Adrenal gland (tissue), 12 donors: ENCODE measurements around the gene FAM227B. TPM values are rescaled to one million over a fixed set of nuclear protein-coding genes. Genes with fewer than 3 reads are reported as not detected.
"Not testable (repeated sequence)": the region's sequence is repeated elsewhere in the genome, so short reads cannot be mapped to it uniquely, and the experiment has no call there.

Source experiments
- DNase-seq, 7 donors: peaks; one replicate each; pipeline ENCODE4 v3.0.0-alpha.2; 2019 to 2020
- H3K27ac ChIP-seq, 5 donors: fragments of 200-600 bp; sonication (generic) in 4 of 5; 1 replicate in 3 of 5; 2 replicates in 2 of 5; pipeline versions ENCODE4 v1.5.1 to v1.8.0; 2016 to 2020; ENCODE audit warnings: mild to moderate bottlenecking in 1 of 5
- H3K27me3 ChIP-seq: fragments of 200-600 bp; 2 replicates; pipeline ENCODE4 v1.8.0; 2021
- H3K36me3 ChIP-seq, 2 donors: fragments of 200-600 bp; replicated peaks in 1 of 2; 1 replicate in 1 of 2; 2 replicates in 1 of 2; pipeline versions ENCODE4 v1.5.1 to v1.8.0; 2018 to 2022
- H3K4me1 ChIP-seq, 2 donors: fragments of 200-600 bp; replicated peaks in 1 of 2; 1 replicate in 1 of 2; 2 replicates in 1 of 2; pipeline versions ENCODE4 v1.5.1 to v1.8.0; 2018 to 2021
- H3K4me3 ChIP-seq, 4 donors: fragments of 200-600 bp; sonication (generic) in 3 of 4; one replicate each; pipeline ENCODE4 v1.5.1; 2016 to 2018
- H3K9me3 ChIP-seq, 3 donors: fragments of 200-600 bp; sonication (generic) in 1 of 3; replicated peaks in 1 of 3; 1 replicate in 2 of 3; 2 replicates in 1 of 3; pipeline versions ENCODE4 v1.5.1 to v1.8.0; 2016 to 2021
- CTCF ChIP-seq, 6 experiments: fragments of 450-650 bp in 4 of 6; fragments of 200-600 bp in 2 of 6; sonication (generic) in 1 of 6; IDR thresholded peaks; 1 replicate in 5 of 6; 2 replicates in 1 of 6; pipeline versions ENCODE4 v1.5.1 to v1.8.0; 2016 to 2021; ENCODE audit warnings: antibody characterized with exemption in 6 of 6, mild to moderate bottlenecking in 2 of 6, moderate library complexity in 1 of 6
- POLR2A ChIP-seq, 2 donors: fragments of 450-650 bp; IDR thresholded peaks; one replicate each; pipeline ENCODE4 v1.6.1; 2017; ENCODE audit warnings: antibody characterized with exemption in 2 of 2, mild to moderate bottlenecking in 2 of 2, moderate library complexity in 1 of 2
- WGBS, 4 donors: extraction: QIAGEN DNeasy Blood & Tissue Kit in 2 of 4; methylation state at CpG; one replicate each; pipeline versions ENCODE4 v1.1.5 to v1.1.7; 2013 to 2017; 5-methylcytosine and 5-hydroxymethylcytosine counted together
- intact Hi-C, 2 donors: fragments of 100-400 bp; cut with DNase I; formaldehyde crosslinking; loops; one replicate each; pipeline versions ENCODE4 v1.14.1 to v1.15.0; 2022 to 2023
- polyA plus RNA-seq, 3 donors: library from polyadenylated mRNA; stranded (reverse); fragments of 200-250 nt in 2 of 3; fragments of 350-450 nt in 1 of 3; fragmentation: Illumina TruSeq in 1 of 3; extraction: RNeasy Lipid Tissue Mini Kit (QIAGEN cat#74804) in 1 of 3; gene quantifications; one replicate each; pipeline ENCODE4 v1.2.3, GENCODE V29; 2013 to 2014
- total RNA-seq, 9 donors: library from RNA; depleted of rRNA in 4 of 9; stranded (reverse); fragments of >200 nt in 4 of 9; fragments of 120-200 nt in 1 of 9; fragmentation: NEBNext Ultra II Directional in 1 of 9; extraction: Animal tissue kit (Norgen Biotek cat#: 25700) in 1 of 9; gene quantifications; one replicate each; pipeline versions ENCODE4 v1.1.0 to v1.2.4, GENCODE V29; 2013 to 2023
- donor health status: healthy with polysubstance abuse.
- donor health status: Bipolar disorder and iron deficiency.
- donor health status: DM: yes; HTN: yes; CAD: no.
- donor health status: DM: no; HTN: no; CAD: no.
- donor health status: DM: no; HTN: no; CAD: no.
- donor health status: DM: yes; HTN: yes; CAD: no.

FAM227B gene
- total and polyA plus RNA-seq, 12 donors: 1.4 to 20.4 (median 8.4) TPM

- Histone ChIP-seq H3K4me1 (no peaks in the 10 kb centered on the region), H3K27me3 (no peaks in the 10 kb centered on the region), H3K9me3 (no peaks in the 10 kb centered on the region), H3K36me3 (no peaks in the 10 kb centered on the region), H3K27ac (no peak overlapping the region), H3K4me3 (no peak overlapping the region)
- DNase-seq: no peak
- TF ChIP-seq POLR2A (IDR thresholded peaks at IDR 0.05): no peak
- TF ChIP-seq CTCF (IDR thresholded peaks at IDR 0.05): no peak
- 63 to 79% (median 66%) methylated on average over 1 of the region's 1 CpG for WGBS, 4 donors
- intact Hi-C loops: no loop called here
Observed at GRCh38 chr15:49473031-49473430, 147.6 kb downstream of the FAM227B start.

GRCh38 chr15:49472338-49472737 lies 148.3 kb downstream of the FAM227B start:
- no peaks in the 10 kb centered on the region for H3K9me3 ChIP-seq
- 86 to 92% (median 91%) methylated on average over 2 of the region's 2 CpGs for WGBS, 4 donors
- H3K4me1 ChIP-seq: no peaks in the 10 kb centered on the region
- intact Hi-C loops: no loop called here
- TF ChIP-seq POLR2A (IDR thresholded peaks at IDR 0.05) (no peak), CTCF (IDR thresholded peaks at IDR 0.05) (no peak)
- no peaks in the 10 kb centered on the region for H3K27me3 ChIP-seq
- no peaks in the 10 kb centered on the region for H3K36me3 ChIP-seq
- no peak overlapping the region for H3K27ac ChIP-seq
- no peak overlapping the region for H3K4me3 ChIP-seq
- DNase-seq: no peak

GRCh38 chr15:49471733-49472132 lies 148.9 kb downstream of the FAM227B start:
- Histone ChIP-seq H3K9me3 (no peaks in the 10 kb centered on the region), H3K27ac (no peak overlapping the region), H3K27me3 (no peaks in the 10 kb centered on the region), H3K36me3 (no peaks in the 10 kb centered on the region), H3K4me3 (no peak overlapping the region), H3K4me1 (no peaks in the 10 kb centered on the region)
- intact Hi-C loops: no loop called here
- DNase-seq: no peak
- TF ChIP-seq POLR2A (IDR thresholded peaks at IDR 0.05) (no peak), CTCF (IDR thresholded peaks at IDR 0.05) (no peak)
- WGBS, 4 donors: 56 to 66% (median 62%) methylated on average over 4 of the region's 4 CpGs

- H3K36me3 ChIP-seq, H3K4me3 ChIP-seq, H3K9me3 ChIP-seq, intact Hi-C loops, H3K27ac ChIP-seq, H3K4me1 ChIP-seq, H3K27me3 ChIP-seq: not testable (repeated sequence)
- TF ChIP-seq CTCF (IDR thresholded peaks at IDR 0.05): peak in 3 of 6 experiments; percentile 12 to 21 (median 15)
- DNase-seq: peak in 4 of 7 donors; percentile 13 to 24 (median 18)
- WGBS, 4 donors: 87 to 90% (median 89%) methylated on average over 3 to 4 of the region's 4 CpGs
Observed at GRCh38 chr15:49471248-49471647, 149.4 kb downstream of the FAM227B start.
